HG02623 (cell line): ENCODE results near the gene FGF3.
"Not testable (repeated sequence)": the region's sequence is repeated elsewhere in the genome, so short reads cannot be mapped to it uniquely, and the experiment has no call there.

Experiments used
- ATAC-seq: cut with Tn5 transposase; IDR thresholded peaks from one replicate; pipeline ENCODE4 v1.9.1; 2021; ENCODE audit warnings: moderate library complexity; ENCODE audit not compliant: unreplicated experiment

The FGF3 gene

GRCh38 chr11:69773626-69774353 is 45.4 kb downstream of the FGF3 start:
- ATAC-seq, result no peak

DNA sequence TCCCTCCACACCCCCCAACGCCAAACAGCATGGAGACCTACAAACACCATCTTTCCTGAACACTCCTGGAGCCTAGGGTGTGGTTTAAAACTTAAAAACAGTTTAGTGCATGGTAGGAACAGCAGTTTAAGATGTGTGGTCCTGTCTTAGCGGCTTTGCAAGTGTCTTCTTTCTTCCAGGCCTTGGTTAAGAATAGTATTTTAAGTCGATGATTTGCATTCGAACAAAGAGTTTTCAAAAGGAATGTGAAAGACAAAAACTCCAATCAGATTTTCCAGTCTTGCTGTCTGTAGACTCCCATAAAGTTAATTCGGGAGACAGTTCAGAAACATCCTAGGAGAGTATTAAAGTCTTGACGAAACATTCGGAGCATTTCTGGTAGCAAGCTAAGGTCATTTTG is 47.8 kb downstream of the FGF3 start:
- ATAC-seq, result no peak

DNA sequence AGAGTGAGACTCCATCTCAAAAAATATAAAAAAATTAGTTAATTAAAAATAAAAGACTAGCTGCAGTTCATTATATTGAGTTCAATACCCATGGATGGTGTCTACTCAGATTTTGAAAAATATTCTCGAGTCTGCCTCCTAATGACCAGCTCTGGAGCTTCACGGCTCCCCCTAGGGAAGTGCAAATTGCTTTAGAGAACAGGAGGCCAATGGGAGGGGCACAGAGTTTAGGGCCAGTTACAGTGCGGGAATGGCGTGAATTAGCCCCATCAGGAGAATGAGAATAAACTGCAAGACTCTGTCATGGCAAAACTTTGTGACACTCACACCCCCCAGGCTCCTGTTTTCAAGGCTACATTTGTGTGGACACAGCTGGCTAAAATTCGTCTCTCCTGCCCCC is 48.7 kb downstream of the FGF3 start:
- ATAC-seq, result no peak

DNA sequence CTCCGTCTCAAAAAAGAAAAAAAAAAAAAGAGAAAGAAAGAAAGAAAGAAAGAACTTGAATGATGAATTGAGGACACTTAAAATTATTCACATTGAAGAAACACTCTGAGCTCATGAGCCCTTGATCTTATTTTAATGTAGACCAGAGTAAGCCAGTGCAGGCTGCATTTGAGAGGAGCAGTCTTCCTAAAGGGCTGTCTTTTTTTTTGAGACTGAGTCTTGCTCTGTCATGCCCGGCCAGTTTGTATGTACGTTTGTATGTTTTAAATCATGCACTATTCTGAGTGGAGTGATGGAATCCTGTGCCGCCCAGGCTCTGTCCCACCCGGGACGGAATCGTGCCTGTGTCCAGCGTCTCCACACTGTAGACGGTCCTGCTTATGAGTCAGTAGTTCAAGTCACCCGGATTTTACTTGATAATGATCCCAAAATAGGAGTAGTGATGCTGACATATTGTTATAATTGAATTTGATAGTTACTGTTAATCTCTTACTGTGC is 53.7 kb downstream of the FGF3 start:
- no peak for ATAC-seq

DNA sequence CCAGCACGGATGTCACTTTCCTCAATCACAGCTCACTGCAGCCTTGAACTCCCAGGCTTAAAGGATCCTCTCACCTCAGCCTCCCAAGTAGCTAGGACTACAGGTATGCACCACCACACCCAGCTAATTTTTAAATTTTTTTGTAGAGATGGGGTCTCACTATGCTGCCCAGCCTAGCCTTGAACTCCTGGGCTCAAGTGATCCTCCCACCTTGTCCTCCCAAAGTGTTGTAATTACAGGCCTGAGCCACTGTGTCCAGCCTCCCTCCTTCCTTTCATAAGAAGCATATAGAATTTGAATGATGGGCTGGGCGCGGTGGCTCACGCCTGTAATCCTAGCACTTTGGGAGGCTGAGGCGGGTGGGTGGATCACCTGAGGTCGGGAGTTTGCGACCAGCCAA is 54.3 kb downstream of the FGF3 start:
- not testable (repeated sequence) for ATAC-seq

DNA sequence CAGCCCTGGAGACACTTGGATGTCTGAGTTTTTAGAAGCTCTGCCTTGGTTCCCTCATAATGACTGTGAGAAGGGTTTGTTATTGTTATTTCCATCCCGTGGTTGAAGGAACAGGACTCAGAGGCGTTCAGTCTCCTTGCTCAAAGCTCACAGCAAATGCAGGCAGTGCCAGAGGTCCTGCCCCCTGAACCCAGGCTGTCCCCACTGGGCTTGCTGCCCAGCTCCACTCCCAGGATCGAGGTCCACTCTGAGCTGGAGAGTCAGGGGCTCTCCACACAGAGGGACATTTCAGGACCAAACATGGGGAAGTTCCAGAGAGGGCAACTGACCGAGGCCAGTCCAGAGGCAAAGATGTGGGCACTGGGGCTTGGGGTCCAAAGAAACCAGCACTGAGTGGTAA is 58.9 kb downstream of the FGF3 start:
- ATAC-seq, result no peak
